Ishikawa (cell line): ENCODE results near the gene SLC25A42.

Experiments
- CREB1 ChIP-seq: IDR thresholded peaks from 2 replicates; pipeline ENCODE4 v1.6.1; 2012; ENCODE audit warnings: low read depth
- EGR1 ChIP-seq: IDR thresholded peaks from 2 replicates; pipeline ENCODE4 v1.6.1; 2012
- EP300 ChIP-seq: IDR thresholded peaks from 2 replicates; pipeline ENCODE4 v1.6.1; 2012; ENCODE audit warnings: borderline replicate concordance
- FOXM1 ChIP-seq: IDR thresholded peaks from 2 replicates; pipeline ENCODE4 v1.6.1; 2012; ENCODE audit warnings: low read depth, borderline replicate concordance
- MAX ChIP-seq: IDR thresholded peaks from 2 replicates; pipeline ENCODE4 v1.6.1; 2012
- NFIC ChIP-seq: IDR thresholded peaks from 2 replicates; pipeline ENCODE4 v1.6.1; 2012
- RAD21 ChIP-seq: IDR thresholded peaks from 2 replicates; pipeline ENCODE4 v1.6.1; 2012; ENCODE audit warnings: low read depth
- TAF1 ChIP-seq: IDR thresholded peaks from 2 replicates; pipeline ENCODE4 v1.6.1; 2012; ENCODE audit warnings: low read depth, mild to moderate bottlenecking
- TEAD4 ChIP-seq: IDR thresholded peaks from 2 replicates; pipeline ENCODE4 v1.6.1; 2012
- YY1 ChIP-seq: IDR thresholded peaks from 2 replicates; pipeline ENCODE4 v1.6.1; 2012; ENCODE audit warnings: low read depth
- TF ChIP-seq, protein P1 (sequence below): IDR thresholded peaks from 2 replicates; pipeline ENCODE4 v1.6.1; 2012; ENCODE audit warnings: low read depth, mild to moderate bottlenecking

GRCh38 chr19:19068659-19069654 lies 5.2 kb downstream of the SLC25A42 start:
- TF ChIP-seq CREB1, result no peak
- TF ChIP-seq NFIC, result no peak
- no peak for TF ChIP-seq TEAD4
- no peak for TF ChIP-seq EP300
- TF ChIP-seq, protein P1, sequence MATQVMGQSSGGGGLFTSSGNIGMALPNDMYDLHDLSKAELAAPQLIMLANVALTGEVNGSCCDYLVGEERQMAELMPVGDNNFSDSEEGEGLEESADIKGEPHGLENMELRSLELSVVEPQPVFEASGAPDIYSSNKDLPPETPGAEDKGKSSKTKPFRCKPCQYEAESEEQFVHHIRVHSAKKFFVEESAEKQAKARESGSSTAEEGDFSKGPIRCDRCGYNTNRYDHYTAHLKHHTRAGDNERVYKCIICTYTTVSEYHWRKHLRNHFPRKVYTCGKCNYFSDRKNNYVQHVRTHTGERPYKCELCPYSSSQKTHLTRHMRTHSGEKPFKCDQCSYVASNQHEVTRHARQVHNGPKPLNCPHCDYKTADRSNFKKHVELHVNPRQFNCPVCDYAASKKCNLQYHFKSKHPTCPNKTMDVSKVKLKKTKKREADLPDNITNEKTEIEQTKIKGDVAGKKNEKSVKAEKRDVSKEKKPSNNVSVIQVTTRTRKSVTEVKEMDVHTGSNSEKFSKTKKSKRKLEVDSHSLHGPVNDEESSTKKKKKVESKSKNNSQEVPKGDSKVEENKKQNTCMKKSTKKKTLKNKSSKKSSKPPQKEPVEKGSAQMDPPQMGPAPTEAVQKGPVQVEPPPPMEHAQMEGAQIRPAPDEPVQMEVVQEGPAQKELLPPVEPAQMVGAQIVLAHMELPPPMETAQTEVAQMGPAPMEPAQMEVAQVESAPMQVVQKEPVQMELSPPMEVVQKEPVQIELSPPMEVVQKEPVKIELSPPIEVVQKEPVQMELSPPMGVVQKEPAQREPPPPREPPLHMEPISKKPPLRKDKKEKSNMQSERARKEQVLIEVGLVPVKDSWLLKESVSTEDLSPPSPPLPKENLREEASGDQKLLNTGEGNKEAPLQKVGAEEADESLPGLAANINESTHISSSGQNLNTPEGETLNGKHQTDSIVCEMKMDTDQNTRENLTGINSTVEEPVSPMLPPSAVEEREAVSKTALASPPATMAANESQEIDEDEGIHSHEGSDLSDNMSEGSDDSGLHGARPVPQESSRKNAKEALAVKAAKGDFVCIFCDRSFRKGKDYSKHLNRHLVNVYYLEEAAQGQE, result no peak
- TF ChIP-seq RAD21, result no peak
- no peak for TF ChIP-seq FOXM1
- TF ChIP-seq YY1, result no peak
- TF ChIP-seq MAX, result no peak
- no peak for TF ChIP-seq TAF1
- TF ChIP-seq EGR1, result no peak
